HEK293T (cell line): ENCODE data around the gene OR6J1.

Experiments used
- CTCF ChIA-PET: fragments of 350-600 bp; formaldehyde crosslinking; extraction: SDS; loops from one replicate; lab custom pipeline; 2021; ENCODE audit warnings: antibody characterized with exemption, inconsistent platforms; lab: Yijun Ruan, JAX
- POLR2A ChIA-PET: fragments of 350-600 bp; formaldehyde crosslinking; extraction: SDS; loops from one replicate; lab custom pipeline; 2020; ENCODE audit warnings: antibody characterized with exemption, inconsistent platforms; lab: Yijun Ruan, JAX
- DNase-seq: peaks from one replicate; pipeline ENCODE4 v3.0.0; 2012; ENCODE audit warnings: mixed read lengths; ENCODE audit errors: extremely low spot score
- CTBP1 ChIP-seq: fragments of 450-650 bp; IDR thresholded peaks from 2 replicates; pipeline ENCODE4 v1.6.1; 2016; ENCODE audit warnings: borderline replicate concordance
- ELF4 ChIP-seq: fragments of 450-650 bp; IDR thresholded peaks from 2 replicates; pipeline ENCODE4 v1.6.1; 2017; ENCODE audit warnings: antibody characterized with exemption
- FOXA1 ChIP-seq: fragments of 450-650 bp; IDR thresholded peaks from 2 replicates; pipeline ENCODE4 v1.6.1; 2016; ENCODE audit warnings: mild to moderate bottlenecking
- FOXM1 ChIP-seq: fragments of 450-650 bp; IDR thresholded peaks from 2 replicates; pipeline ENCODE4 v1.6.1; 2017; ENCODE audit warnings: mild to moderate bottlenecking, borderline replicate concordance
- HDGF ChIP-seq: fragments of 450-650 bp; IDR thresholded peaks from 2 replicates; pipeline ENCODE4 v1.6.1; 2017; ENCODE audit warnings: antibody characterized with exemption, borderline replicate concordance
- PKNOX1 ChIP-seq: fragments of 450-650 bp; IDR thresholded peaks from 2 replicates; pipeline ENCODE4 v1.6.1; 2016
- SP1 ChIP-seq: fragments of 450-650 bp; IDR thresholded peaks from 2 replicates; pipeline ENCODE4 v1.6.1; 2017
- SUZ12 ChIP-seq: fragments of 450-650 bp; IDR thresholded peaks from 2 replicates; pipeline ENCODE4 v1.6.1; 2016; ENCODE audit warnings: mild to moderate bottlenecking
- TARDBP ChIP-seq: fragments of 450-650 bp; IDR thresholded peaks from 2 replicates; pipeline ENCODE4 v1.6.1; 2016
- ZNF384 ChIP-seq: fragments of 450-650 bp; IDR thresholded peaks from 2 replicates; pipeline ENCODE4 v1.6.1; 2016

The OR6J1 gene

GRCh38 chr14:22587247-22587646 lies 56.9 kb downstream of the OR6J1 start:
- TF ChIP-seq SP1 (no peak), CTBP1 (no peak), ZNF384 (no peak), HDGF (no peak), FOXM1 (no peak)
- no peak for DNase-seq
- CTCF ChIA-PET, result interaction anchor here (1.0 kb wide), 1 partner anchor 66 kb away, joined by 4 read pairs; no protein-coding TSS in a partner anchor
- POLR2A ChIA-PET, result no interaction called here

- POLR2A ChIA-PET, result no interaction called here
- CTCF ChIA-PET, result interaction anchor here (0.5 kb wide), 1 partner anchor 364 kb away, joined by 3 read pairs; no protein-coding TSS in a partner anchor
- TF ChIP-seq CTBP1, result no peak
- no peak for TF ChIP-seq FOXM1
- TF ChIP-seq FOXA1, result no peak
- TF ChIP-seq ELF4, result no peak
- TF ChIP-seq SUZ12, result no peak
- TF ChIP-seq PKNOX1, result no peak
- TF ChIP-seq TARDBP, result no peak
- TF ChIP-seq HDGF, result no peak
- no peak for TF ChIP-seq SP1
Measured at GRCh38 chr14:22583994-22584393, 60.2 kb downstream of the OR6J1 start.

More at GRCh38 chr14:22583994-22584393, 60.2 kb downstream of the OR6J1 start:
- no peak for DNase-seq
